Ishikawa (cell line): ENCODE results near the gene MT1F.

Experiments used
- CEBPB ChIP-seq: IDR thresholded peaks from 2 replicates; pipeline ENCODE4 v1.6.1; 2012
- CREB1 ChIP-seq: IDR thresholded peaks from 2 replicates; pipeline ENCODE4 v1.6.1; 2012; ENCODE audit warnings: low read depth
- EGR1 ChIP-seq: IDR thresholded peaks from 2 replicates; pipeline ENCODE4 v1.6.1; 2012
- EP300 ChIP-seq: IDR thresholded peaks from 2 replicates; pipeline ENCODE4 v1.6.1; 2012; ENCODE audit warnings: borderline replicate concordance
- FOXM1 ChIP-seq: IDR thresholded peaks from 2 replicates; pipeline ENCODE4 v1.6.1; 2012; ENCODE audit warnings: low read depth, borderline replicate concordance
- NFIC ChIP-seq: IDR thresholded peaks from 2 replicates; pipeline ENCODE4 v1.6.1; 2012
- RAD21 ChIP-seq: IDR thresholded peaks from 2 replicates; pipeline ENCODE4 v1.6.1; 2012; ENCODE audit warnings: low read depth
- REST ChIP-seq: IDR thresholded peaks from 2 replicates; pipeline ENCODE4 v1.6.1; 2012; ENCODE audit warnings: low read depth, mild to moderate bottlenecking
- TAF1 ChIP-seq: IDR thresholded peaks from 2 replicates; pipeline ENCODE4 v1.6.1; 2012; ENCODE audit warnings: low read depth, mild to moderate bottlenecking
- TCF12 ChIP-seq: IDR thresholded peaks from 2 replicates; pipeline ENCODE4 v1.6.1; 2012; ENCODE audit warnings: low read depth
- TEAD4 ChIP-seq: IDR thresholded peaks from 2 replicates; pipeline ENCODE4 v1.6.1; 2012
- USF1 ChIP-seq: IDR thresholded peaks from 2 replicates; pipeline ENCODE4 v1.6.1; 2012
- YY1 ChIP-seq: IDR thresholded peaks from 2 replicates; pipeline ENCODE4 v1.6.1; 2012; ENCODE audit warnings: low read depth
- ZBTB7A ChIP-seq: IDR thresholded peaks from 2 replicates; pipeline ENCODE4 v1.6.1; 2012; ENCODE audit warnings: low read depth
- TF ChIP-seq, protein P1 (sequence below): IDR thresholded peaks from 2 replicates; pipeline ENCODE4 v1.6.1; 2012

The MT1F gene

DNA sequence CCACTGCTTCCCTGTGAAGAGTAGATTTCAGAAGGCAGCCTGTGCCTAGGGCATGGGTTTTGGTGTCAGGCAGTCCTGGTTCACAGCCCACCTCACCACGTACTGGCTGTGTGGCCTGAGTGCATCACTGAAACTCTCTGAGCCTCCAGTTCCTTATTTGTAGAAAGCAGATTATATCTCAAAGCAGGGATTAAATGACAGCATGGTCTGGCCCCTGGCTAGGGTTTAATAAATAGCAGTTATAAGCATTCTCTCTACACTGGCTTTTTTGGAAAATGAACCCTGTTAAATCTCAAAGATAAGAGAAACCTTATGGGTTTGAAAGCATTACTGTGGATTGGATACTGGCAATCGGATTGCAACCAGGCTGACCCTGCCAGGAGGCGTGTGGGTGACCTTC, 28.2 kb upstream of the MT1F start:
- no peak for TF ChIP-seq TAF1
- no peak for TF ChIP-seq EP300
- no peak for TF ChIP-seq YY1
- TF ChIP-seq, protein P1, sequence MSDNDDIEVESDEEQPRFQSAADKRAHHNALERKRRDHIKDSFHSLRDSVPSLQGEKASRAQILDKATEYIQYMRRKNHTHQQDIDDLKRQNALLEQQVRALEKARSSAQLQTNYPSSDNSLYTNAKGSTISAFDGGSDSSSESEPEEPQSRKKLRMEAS = no peak
- no peak for TF ChIP-seq REST
- TF ChIP-seq TEAD4 = no peak
- TF ChIP-seq USF1 = no peak
- no peak for TF ChIP-seq FOXM1
- no peak for TF ChIP-seq CEBPB
- TF ChIP-seq ZBTB7A = no peak
- no peak for TF ChIP-seq NFIC
- no peak for TF ChIP-seq TCF12
- TF ChIP-seq EGR1 = no peak
- TF ChIP-seq RAD21 = no peak
- no peak for TF ChIP-seq CREB1

DNA sequence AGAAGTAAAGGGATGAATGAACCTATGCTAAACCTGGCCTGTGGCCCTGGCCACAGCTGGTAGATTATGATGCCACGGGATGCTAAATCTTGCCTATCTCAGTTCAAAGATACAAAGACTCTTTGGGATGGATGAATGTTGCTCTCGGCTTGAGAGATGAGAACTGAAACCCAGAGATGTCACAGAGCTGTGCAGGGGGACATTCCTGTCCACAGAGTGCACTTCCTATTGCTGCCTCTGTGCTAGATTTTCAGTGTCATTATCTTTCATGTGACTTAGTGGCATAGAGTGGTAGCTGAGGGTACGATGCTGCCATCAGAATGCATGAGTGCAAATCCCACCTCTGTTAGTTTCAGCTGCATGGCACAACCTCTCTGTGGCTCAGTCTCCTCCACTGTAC, 27.6 kb upstream of the MT1F start:
- TF ChIP-seq EP300 = no peak
- TF ChIP-seq REST = no peak
- no peak for TF ChIP-seq TEAD4
- TF ChIP-seq YY1 = no peak
- TF ChIP-seq CEBPB = no peak
- no peak for TF ChIP-seq USF1
- TF ChIP-seq TAF1 = no peak
- no peak for TF ChIP-seq NFIC
- TF ChIP-seq EGR1 = no peak
- no peak for TF ChIP-seq CREB1
- TF ChIP-seq ZBTB7A = no peak
- TF ChIP-seq RAD21 = no peak
- TF ChIP-seq FOXM1 = no peak
- no peak for TF ChIP-seq TCF12

DNA sequence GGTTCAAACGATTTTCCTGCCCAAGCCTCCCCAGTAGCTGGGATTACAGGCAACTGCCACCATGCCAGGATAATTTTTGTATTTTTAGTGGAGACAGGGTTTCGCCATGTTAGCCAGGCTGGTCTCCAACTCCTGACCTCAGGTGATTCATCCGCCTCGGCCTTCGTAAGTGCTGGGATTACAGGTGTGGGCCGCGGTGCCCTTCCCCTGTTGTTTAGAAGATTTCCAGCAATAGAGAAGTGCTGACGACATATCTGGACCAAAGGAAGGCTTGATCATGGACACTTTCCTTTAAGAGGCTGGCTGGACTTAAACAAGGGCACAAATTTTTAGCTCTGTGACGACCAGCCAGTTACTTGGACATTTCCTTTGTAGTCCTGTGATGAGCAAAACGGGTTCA, 26.6 kb upstream of the MT1F start:
- TF ChIP-seq NFIC (no peak), USF1 (no peak), REST (no peak), TCF12 (no peak), YY1 (no peak), FOXM1 (no peak), ZBTB7A (no peak), EGR1 (no peak), EP300 (no peak), CREB1 (no peak), RAD21 (no peak), TEAD4 (no peak), TAF1 (no peak), CEBPB (no peak)
- TF ChIP-seq, protein P1 = no peak

DNA sequence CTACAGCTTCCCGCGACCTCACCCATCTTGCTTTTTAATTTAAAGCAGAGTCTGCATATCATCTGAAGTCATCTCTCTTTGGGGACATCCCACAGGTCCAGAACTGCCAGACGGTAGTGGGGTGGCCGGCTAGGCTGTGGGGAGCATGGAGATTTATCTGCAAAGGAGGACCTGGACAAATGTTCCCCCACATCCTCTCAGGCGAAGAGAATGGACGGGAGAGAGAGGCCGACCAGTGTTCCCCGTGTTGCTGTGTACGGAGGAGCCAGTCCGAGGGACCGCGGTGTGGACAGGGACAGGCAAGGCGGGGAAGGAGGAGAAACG, 26.0 kb upstream of the MT1F start:
- TF ChIP-seq CREB1 (no peak), FOXM1 (no peak), TCF12 (no peak), TAF1 (no peak), USF1 (no peak), TEAD4 (no peak), REST (no peak), EP300 (no peak), ZBTB7A (no peak), EGR1 (no peak), CEBPB (no peak), NFIC (no peak), RAD21 (no peak), YY1 (no peak)
- TF ChIP-seq, protein P1 = no peak
